Testis (tissue), 2 donors: ENCODE measurements around the gene SNTB2.

Source experiments
- CTCF ChIP-seq, 3 experiments: fragments of 450-650 bp in 2 of 3; fragments of 200-600 bp in 1 of 3; sonication (generic) in 1 of 3; IDR thresholded peaks; one replicate each; pipeline ENCODE4 v1.5.1; 2016 to 2019; ENCODE audit warnings: antibody characterized with exemption in 3 of 3, mild to moderate bottlenecking in 2 of 3, moderate library complexity in 1 of 3
- POLR2A ChIP-seq: fragments of 450-650 bp; IDR thresholded peaks from one replicate; pipeline ENCODE4 v1.6.1; 2017; ENCODE audit warnings: antibody characterized with exemption, mild to moderate bottlenecking, moderate library complexity

- no peak for TF ChIP-seq CTCF (IDR thresholded peaks at IDR 0.05)
- no peak for TF ChIP-seq POLR2A
These were observed 8.5 kb downstream of the SNTB2 start for GRCh38 chr16:69195369-69196029.
